ENCODE data around the gene CALML5. TPM values are rescaled to one million over a fixed set of nuclear protein-coding genes. Genes with fewer than 3 reads are reported as not detected.

The CALML5 gene
- total RNA-seq, 4 donors from 2014 or later, result not detected

DNA sequence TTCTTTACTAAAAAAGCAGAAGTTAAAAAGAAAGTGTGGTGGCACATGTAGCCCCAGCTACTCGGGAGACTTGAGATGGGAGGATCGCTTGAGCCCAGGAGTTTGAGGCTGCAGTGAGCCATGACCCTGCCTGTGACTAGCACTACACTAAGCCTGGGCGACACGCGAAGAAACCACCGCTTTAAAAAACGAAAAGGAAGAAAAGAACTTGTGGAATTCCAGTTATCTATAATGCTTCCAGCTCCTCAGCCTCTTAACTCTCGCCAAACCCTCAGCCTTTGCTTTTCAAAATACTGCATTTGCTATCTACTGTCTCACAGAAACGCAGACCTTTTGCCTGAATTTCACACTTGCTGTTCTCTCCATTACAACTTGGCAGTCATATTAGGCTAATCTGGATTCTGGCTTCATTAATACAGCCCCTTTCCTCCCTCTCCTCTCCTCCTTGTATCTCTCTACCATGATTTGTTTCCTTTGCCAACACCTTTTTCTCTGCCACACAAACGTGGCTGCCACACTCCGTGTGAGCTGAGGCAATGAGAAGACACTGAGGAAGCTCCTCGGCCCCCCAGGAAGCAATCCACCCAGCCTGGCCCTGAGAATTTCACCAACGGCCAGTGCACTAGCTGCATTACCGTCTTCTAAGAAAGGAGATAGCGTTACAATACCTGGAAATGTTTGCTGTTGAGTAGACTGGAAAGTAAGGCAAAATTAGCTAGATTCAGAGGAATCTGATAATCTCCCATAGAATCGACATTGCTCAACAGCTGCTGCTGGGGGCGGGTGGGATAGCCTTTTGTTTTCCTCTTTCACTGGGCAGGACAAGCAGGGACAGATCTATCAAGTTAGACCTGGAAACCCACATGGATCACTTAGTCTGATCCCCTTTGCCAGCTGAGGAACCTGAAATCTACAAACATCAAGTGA is 37.2 kb downstream of the CALML5 start:
- no peak for TF ChIP-seq CTCF (IDR thresholded peaks at IDR 0.05; ENCODE audit: low read depth)

GRCh38 chr10:5461203-5461588 is 38.2 kb downstream of the CALML5 start:
- no peak for TF ChIP-seq CTCF (IDR thresholded peaks at IDR 0.05; ENCODE audit: low read depth)

- TF ChIP-seq CTCF (IDR thresholded peaks at IDR 0.05; ENCODE audit: low read depth), result no peak
These were observed 38.7 kb downstream of the CALML5 start for GRCh38 chr10:5460468-5461202.

DNA sequence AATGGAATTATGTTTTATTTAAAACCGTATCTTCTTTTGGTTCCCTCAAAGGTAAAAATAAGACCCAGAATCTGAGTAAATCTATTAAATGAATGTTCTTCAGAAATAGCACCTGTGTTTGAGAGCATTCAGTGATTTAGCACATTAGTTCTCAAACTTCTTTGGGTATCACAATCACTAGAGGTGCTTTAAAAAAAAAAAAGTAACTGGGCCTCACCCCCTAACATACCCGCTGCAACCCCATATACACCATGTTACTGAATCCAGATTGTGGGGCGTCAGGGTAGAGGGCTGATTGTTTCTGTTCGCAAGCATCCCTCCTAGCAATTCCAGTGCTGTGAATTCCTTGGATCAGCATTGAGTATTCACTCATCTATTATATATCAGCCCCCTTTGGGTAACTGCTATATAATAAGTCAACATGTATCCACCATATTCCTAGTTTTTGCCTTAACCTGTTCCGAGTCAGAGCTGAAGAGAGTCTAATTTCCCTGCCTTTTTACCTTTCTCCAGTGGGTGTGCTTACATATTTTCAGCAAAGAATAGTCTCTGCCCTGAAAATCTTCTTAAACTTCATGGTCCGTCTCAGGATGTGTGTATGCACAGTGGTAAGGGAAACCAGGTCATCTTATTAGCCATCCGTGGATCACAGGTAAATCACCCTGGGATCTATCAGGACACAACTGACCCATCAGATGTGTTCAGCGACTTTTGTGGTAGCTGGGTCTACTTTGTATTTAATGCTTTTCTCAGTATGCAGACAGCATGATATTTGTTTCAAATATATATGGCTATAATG is 40.2 kb downstream of the CALML5 start:
- no peak for TF ChIP-seq CTCF (IDR thresholded peaks at IDR 0.05; ENCODE audit: low read depth)

DNA sequence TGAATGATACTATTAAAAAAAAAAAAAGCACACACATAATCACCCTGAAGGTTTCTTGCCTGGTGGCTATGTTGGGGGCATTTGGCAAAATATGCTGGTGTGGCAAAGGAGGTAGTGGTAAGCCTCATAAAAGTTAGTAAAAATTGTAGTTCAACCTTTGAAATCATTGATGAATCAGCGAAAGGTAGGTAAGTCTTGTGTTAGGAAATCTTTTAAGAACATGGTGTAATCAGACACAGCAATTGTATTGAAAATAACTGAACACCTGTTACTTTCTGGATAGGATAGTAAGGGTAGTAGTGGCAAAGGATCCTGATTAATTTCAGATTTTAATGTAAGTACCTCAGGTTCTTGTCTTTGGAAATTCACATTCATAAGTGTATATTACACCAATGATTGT is 40.9 kb downstream of the CALML5 start:
- TF ChIP-seq CTCF (IDR thresholded peaks at IDR 0.05; ENCODE audit: low read depth), result no peak

- no peak for TF ChIP-seq CTCF (IDR thresholded peaks at IDR 0.05; ENCODE audit: low read depth)
These were observed 41.6 kb downstream of the CALML5 start for GRCh38 chr10:5457741-5458140.
